Osteoblast (primary cell): Measurements from ENCODE around the gene HIGD2A. TPM values are rescaled to one million over a fixed set of nuclear protein-coding genes. Genes with fewer than 3 reads are reported as not detected.

Experiments used
- DNase-seq: peaks from one replicate; pipeline ENCODE4 v3.0.0; 2011; ENCODE audit warnings: low spot score, mixed read lengths; ENCODE audit not compliant: insufficient read length; ENCODE audit errors: missing footprints
- H2AFZ ChIP-seq: 2 replicates; pipeline ENCODE4 v1.6.0; 2011; ENCODE audit warnings: mild to moderate bottlenecking, low read length
- H3K27ac ChIP-seq: 2 replicates; pipeline ENCODE4 v1.5.1; 2011; ENCODE audit warnings: mild to moderate bottlenecking, low read depth, low read length, moderate library complexity
- H3K27me3 ChIP-seq: 2 replicates; pipeline ENCODE4 v1.6.0; 2012; ENCODE audit warnings: mild to moderate bottlenecking, control low read depth, inconsistent platforms, low read length, moderate library complexity; ENCODE audit not compliant: insufficient read depth
- H3K36me3 ChIP-seq: 2 replicates; pipeline ENCODE4 v1.5.1; 2011; ENCODE audit warnings: mild to moderate bottlenecking, low read length, control low read depth, moderate library complexity; ENCODE audit not compliant: insufficient read depth
- H3K4me1 ChIP-seq: 2 replicates; pipeline ENCODE4 v1.5.1; 2011; ENCODE audit warnings: mild to moderate bottlenecking, low read length, control low read depth, moderate library complexity; ENCODE audit not compliant: insufficient read depth
- H3K4me2 ChIP-seq: 2 replicates; pipeline ENCODE4 v1.6.0; 2011; ENCODE audit warnings: mild to moderate bottlenecking, low read length; ENCODE audit not compliant: insufficient read depth
- H3K4me3 ChIP-seq: fragments of 200-600 bp; sonication (generic); 3 replicates; pipeline ENCODE4 v1.5.1; 2012; ENCODE audit warnings: mild to moderate bottlenecking, low read length, inconsistent platforms; ENCODE audit not compliant: insufficient read depth
- H3K79me2 ChIP-seq: 2 replicates; pipeline ENCODE4 v1.6.0; 2012; ENCODE audit warnings: mild to moderate bottlenecking, low read length, control low read depth, inconsistent platforms; ENCODE audit not compliant: insufficient read depth
- H3K9me3 ChIP-seq: 2 replicates; pipeline ENCODE4 v1.5.1; 2011; ENCODE audit warnings: low read depth, low read length, control low read depth
- H4K20me1 ChIP-seq: 2 replicates; pipeline ENCODE4 v1.6.0; 2012; ENCODE audit warnings: mild to moderate bottlenecking, low read length, control low read depth; ENCODE audit not compliant: insufficient read depth
- CTCF ChIP-seq: IDR thresholded peaks from 2 replicates; pipeline ENCODE4 v1.5.1; 2011; ENCODE audit warnings: mild to moderate bottlenecking, low read depth, low read length, moderate library complexity; ENCODE audit errors: extremely low read depth
- total RNA-seq: library from RNA; depleted of rRNA; stranded (reverse); fragments of >200 nt; gene quantifications from 2 replicates; pipeline ENCODE4 v1.2.3, GENCODE V29; 2012

The HIGD2A gene
- total RNA-seq, 1 donor: 34.7 TPM

- H3K4me2 ChIP-seq: no peak overlapping the region
- H3K4me1 ChIP-seq: peaks cover 17% of the 10 kb centered on the region
- no peaks in the 10 kb centered on the region for H3K9me3 ChIP-seq
- no peak overlapping the region for H2AFZ ChIP-seq
- no peaks in the 10 kb centered on the region for H3K27me3 ChIP-seq
- H3K36me3 ChIP-seq: peaks cover 25% of the 10 kb centered on the region
- DNase-seq: no peak
- TF ChIP-seq CTCF: no peak
- H4K20me1 ChIP-seq: peaks cover 9% of the 10 kb centered on the region
- no peak overlapping the region for H3K4me3 ChIP-seq
- H3K27ac ChIP-seq: no peak overlapping the region
- H3K79me2 ChIP-seq: peaks cover 22% of the 10 kb centered on the region
Observed at GRCh38 chr5:176391479-176391878, 2.9 kb downstream of the HIGD2A start.

GRCh38 chr5:176391999-176392398 is 3.4 kb downstream of the HIGD2A start:
- H2AFZ ChIP-seq: no peak overlapping the region
- no peak overlapping the region for H3K27ac ChIP-seq
- no peak overlapping the region for H3K4me3 ChIP-seq
- H4K20me1 ChIP-seq: peaks cover 6% of the 10 kb centered on the region
- peaks cover 12% of the 10 kb centered on the region for H3K4me1 ChIP-seq
- no peaks in the 10 kb centered on the region for H3K27me3 ChIP-seq
- H3K79me2 ChIP-seq: peaks cover 17% of the 10 kb centered on the region
- no peak for DNase-seq
- H3K9me3 ChIP-seq: no peaks in the 10 kb centered on the region
- no peak for TF ChIP-seq CTCF
- no peak overlapping the region for H3K4me2 ChIP-seq
- H3K36me3 ChIP-seq: peaks cover 27% of the 10 kb centered on the region

- Histone ChIP-seq H3K9me3 (no peaks in the 10 kb centered on the region), H3K27me3 (no peaks in the 10 kb centered on the region), H2AFZ (no peak overlapping the region), H4K20me1 (peaks cover 3% of the 10 kb centered on the region), H3K4me3 (no peak overlapping the region), H3K36me3 (peaks cover 27% of the 10 kb centered on the region), H3K4me2 (no peak overlapping the region), H3K79me2 (peaks cover 12% of the 10 kb centered on the region), H3K4me1 (peaks cover 7% of the 10 kb centered on the region), H3K27ac (no peak overlapping the region)
- no peak for DNase-seq
- TF ChIP-seq CTCF: no peak
Observed at GRCh38 chr5:176392526-176392925, 4.0 kb downstream of the HIGD2A start.

GRCh38 chr5:176394096-176394495 is 5.5 kb downstream of the HIGD2A start:
- H4K20me1 ChIP-seq: peaks cover 3% of the 10 kb centered on the region
- H3K4me1 ChIP-seq: peaks cover 4% of the 10 kb centered on the region
- peaks cover 32% of the 10 kb centered on the region for H3K36me3 ChIP-seq
- peaks cover 3% of the 10 kb centered on the region for H3K79me2 ChIP-seq
- no peak overlapping the region for H3K4me3 ChIP-seq
- H3K9me3 ChIP-seq: no peaks in the 10 kb centered on the region
- no peak overlapping the region for H3K27ac ChIP-seq
- H2AFZ ChIP-seq: no peak overlapping the region
- no peak for TF ChIP-seq CTCF
- H3K4me2 ChIP-seq: no peak overlapping the region
- DNase-seq: no peak
- H3K27me3 ChIP-seq: no peaks in the 10 kb centered on the region
